ENCODE data around the gene DTX3.

- TF ChIP-seq POLR2A (IDR thresholded peaks at IDR 0.05) = no peak
- no peak for TF ChIP-seq POLR2AphosphoS5 (IDR thresholded peaks at IDR 0.05)
These were observed 24.8 kb upstream of the DTX3 start for GRCh38 chr12:57579677-57580465.

Data from breast epithelium (tissue), 3 donors.